Measurements from ENCODE around the gene CDC42EP3.

Gene CDC42EP3

GRCh38 chr2:37654932-37655841, 16.3 kb downstream of the CDC42EP3 start:
- DNase-seq, result no peak

GRCh38 chr2:37654419-37654818, 17.0 kb downstream of the CDC42EP3 start:
- DNase-seq, result no peak

- peak in 1 of 2 donors; percentile 50 for DNase-seq
Observed at GRCh38 chr2:37653805-37654378, 17.6 kb downstream of the CDC42EP3 start.

- DNase-seq, result no peak
Observed at GRCh38 chr2:37653093-37653492, 18.3 kb downstream of the CDC42EP3 start.

GRCh38 chr2:37652199-37652640, 19.2 kb downstream of the CDC42EP3 start:
- DNase-seq, result no peak

GRCh38 chr2:37650548-37651093, 20.8 kb downstream of the CDC42EP3 start:
- DNase-seq, result no peak

GRCh38 chr2:37649518-37649917, 21.9 kb downstream of the CDC42EP3 start:
- DNase-seq, result no peak

GRCh38 chr2:37648331-37649011, 23.0 kb downstream of the CDC42EP3 start:
- peak; percentile 45 to 79 for DNase-seq

- DNase-seq, result no peak
Observed at GRCh38 chr2:37647971-37648330, 23.5 kb downstream of the CDC42EP3 start.

- DNase-seq, result no peak
Observed at GRCh38 chr2:37645836-37646235, 25.6 kb downstream of the CDC42EP3 start.

- DNase-seq, result peak in 1 of 2 donors; percentile 33
Observed at GRCh38 chr2:37645362-37645761, 26.1 kb downstream of the CDC42EP3 start.

GRCh38 chr2:37644191-37644590, 27.3 kb downstream of the CDC42EP3 start:
- DNase-seq, result no peak

- DNase-seq, result no peak
Observed at GRCh38 chr2:37643730-37644078, 27.7 kb downstream of the CDC42EP3 start.

- DNase-seq, result peak in 1 of 2 donors; percentile 14
Observed at GRCh38 chr2:37642907-37643729, 28.3 kb downstream of the CDC42EP3 start.

GRCh38 chr2:37641582-37642171, 29.8 kb downstream of the CDC42EP3 start:
- no peak for DNase-seq

- DNase-seq, result no peak
Observed at GRCh38 chr2:37639631-37640030, 31.8 kb downstream of the CDC42EP3 start.

GRCh38 chr2:37638973-37639372, 32.5 kb downstream of the CDC42EP3 start:
- no peak for DNase-seq

- no peak for DNase-seq
Observed at GRCh38 chr2:37637985-37638384, 33.5 kb downstream of the CDC42EP3 start.

GRCh38 chr2:37637190-37637860, 34.1 kb downstream of the CDC42EP3 start:
- DNase-seq, result no peak

- DNase-seq, result no peak
Observed at GRCh38 chr2:37636381-37637066, 34.9 kb downstream of the CDC42EP3 start.
